Muscle of arm (tissue), 12 donors: ENCODE data around the gene ENPP4. TPM values are rescaled to one million over a fixed set of nuclear protein-coding genes. Genes with fewer than 3 reads are reported as not detected.

Experiments
- polyA plus RNA-seq, 12 donors: library from polyadenylated mRNA; unstranded; fragments of 120-200 nt; gene quantifications; one replicate each; pipeline ENCODE4 v1.2.1, GENCODE V29; 2013; ENCODE audit not compliant: insufficient read length in 12 of 12

Gene ENPP4
- polyA plus RNA-seq, 12 donors, result 13.7 to 58.4 (median 41.3) TPM; not detected in 1

Other genes starting within 250 kb of the ENPP4 start
- 10 to 100 TPM in 11 of 12 donors, not detected in 1; 13.1 to 26.5 (median 20.9) TPM for gene CLIC5, start 114.1 kb upstream of the ENPP4 start, polyA plus RNA-seq
- 1 to 10 TPM in 11 of 12 donors, not detected in 1; 3.5 to 5.7 (median 4.7) TPM for gene ENPP5, start 41.0 kb downstream of the ENPP4 start, polyA plus RNA-seq